T-helper 2 cell (primary cell): Measurements from ENCODE around the gene CKAP4.

Source experiments
- DNase-seq, 5 experiments: peaks; one replicate each; pipeline versions ENCODE4 v3.0.0 to v3.0.0-alpha.2; 2012 to 2022

CKAP4 gene

GRCh38 chr12:106195621-106196027 is 52.2 kb downstream of the CKAP4 start:
- no peak for DNase-seq

GRCh38 chr12:106194351-106194750 is 53.5 kb downstream of the CKAP4 start:
- DNase-seq = no peak

- DNase-seq = no peak
Measured at GRCh38 chr12:106193394-106194215, 54.2 kb downstream of the CKAP4 start.

- DNase-seq = no peak
Measured at GRCh38 chr12:106192659-106193393, 55.0 kb downstream of the CKAP4 start.

- DNase-seq = no peak
Measured at GRCh38 chr12:106190581-106190980, 57.2 kb downstream of the CKAP4 start.

- DNase-seq = no peak
Measured at GRCh38 chr12:106189341-106189740, 58.5 kb downstream of the CKAP4 start.

GRCh38 chr12:106188256-106188655 is 59.6 kb downstream of the CKAP4 start:
- DNase-seq = no peak
